K562 (cell line): ENCODE measurements around the gene CCDC33.

Experiments
- ATF4 ChIP-seq: fragments of 450-650 bp; formaldehyde crosslinking; IDR thresholded peaks from 2 replicates; pipeline ENCODE4 v1.4.0; 2022; ENCODE audit warnings: mild to moderate bottlenecking, moderate library complexity
- BCOR ChIP-seq: fragments of 450-650 bp; IDR thresholded peaks from 2 replicates; pipeline ENCODE4 v1.6.1; 2016
- BMI1 ChIP-seq: fragments of 150-350 bp; IDR thresholded peaks from 2 replicates; pipeline ENCODE4 v1.6.1; 2014; ENCODE audit warnings: low read length
- CHD4 ChIP-seq: fragments of 200-600 bp; sonication (generic); IDR thresholded peaks from 3 replicates; pipeline ENCODE4 v1.6.1; 2012; ENCODE audit warnings: low read depth, mild to moderate bottlenecking, mixed read lengths, low read length, inconsistent platforms; ENCODE audit not compliant: insufficient read depth, insufficient replicate concordance, poor library complexity, severe bottlenecking
- CTCF ChIP-seq, 3 experiments: IDR thresholded peaks in 2 of 3; conservative IDR thresholded peaks in 1 of 3; 2 replicates each; pipeline ENCODE4 v1.5.1; 2011 to 2012; ENCODE audit warnings: low read length in 3 of 3, mild to moderate bottlenecking in 3 of 3, control low read depth in 2 of 3, improper control_type of control experiment in 1 of 3, inconsistent platforms in 1 of 3, low read depth in 1 of 3, mixed read lengths in 1 of 3, moderate library complexity in 1 of 3; ENCODE audit not compliant: insufficient read depth in 2 of 3
- EZH2 ChIP-seq: IDR thresholded peaks from 2 replicates; pipeline ENCODE4 v1.6.1; 2012; ENCODE audit warnings: low read depth, mild to moderate bottlenecking, inconsistent platforms, low read length, borderline replicate concordance
- HOMEZ ChIP-seq: fragments of 250-450 bp; sonication (Bioruptor Pico); IDR thresholded peaks from 2 replicates; pipeline ENCODE4 v1.4.0; 2020; ENCODE audit warnings: mild to moderate bottlenecking, moderate library complexity
- HSF4 ChIP-seq: fragments of 250-450 bp; sonication (Bioruptor Pico); IDR thresholded peaks from 2 replicates; pipeline ENCODE4 v2.1.2; 2022; ENCODE audit warnings: mild to moderate bottlenecking, moderate library complexity, borderline replicate concordance
- MTA3 ChIP-seq: fragments of 450-650 bp; formaldehyde crosslinking; IDR thresholded peaks from 2 replicates; pipeline ENCODE4 v1.6.1; 2017; ENCODE audit warnings: mild to moderate bottlenecking, borderline replicate concordance
- NCOA2 ChIP-seq, 2 experiments: fragments of 450-650 bp; IDR thresholded peaks; 2 replicates each; pipeline ENCODE4 v1.6.1; 2018; ENCODE audit warnings: mild to moderate bottlenecking in 2 of 2, moderate library complexity in 1 of 2; ENCODE audit not compliant: partially characterized antibody in 2 of 2
- NFIC ChIP-seq: fragments of 450-650 bp; IDR thresholded peaks from 2 replicates; pipeline ENCODE4 v1.6.1; 2017; ENCODE audit warnings: mild to moderate bottlenecking, inconsistent platforms

- TF ChIP-seq NFIC (no peak), HOMEZ (no peak), CTCF (IDR thresholded peaks at IDR 0.05 in 2 of 3, conservative IDR thresholded peaks at IDR 0.05 in 1 of 3; ENCODE audit: insufficient read depth in 2 of 3, low read depth in 1 of 3, low read length in 3 of 3) (no peak), BMI1 (no peak), CHD4 (no peak), MTA3 (no peak), HSF4 (CRISPR knock-in tag) (no peak), EZH2 (no peak), BCOR (no peak), ATF4 (CRISPR knock-in tag) (no peak), NCOA2 (IDR thresholded peaks at IDR 0.05; ENCODE audit: partially characterized antibody in 2 of 2) (no peak)
Measured at GRCh38 chr15:74332611-74333010, 96.5 kb downstream of the CCDC33 start.
